ENCODE data around the gene CEP104.

DNA sequence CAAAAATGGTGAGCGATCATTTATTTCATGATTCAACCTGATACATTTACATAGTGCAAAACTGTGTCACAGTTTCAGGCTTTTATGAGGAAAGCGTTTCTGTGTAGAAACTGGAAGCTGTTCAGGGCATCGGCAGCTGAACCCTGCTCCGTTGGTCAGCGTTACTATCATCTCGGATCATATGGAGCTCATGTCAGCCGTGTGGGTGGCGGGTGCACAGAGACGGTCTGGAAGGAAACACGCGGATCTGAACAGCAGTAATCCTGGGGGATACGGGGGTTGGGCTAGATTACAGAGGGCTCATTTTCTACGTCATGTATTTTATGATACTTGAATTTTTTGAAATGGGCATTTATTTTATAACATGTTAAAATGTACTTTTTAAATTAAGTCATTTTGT, 28.0 kb upstream of the CEP104 start:
- TF ChIP-seq, protein P1, sequence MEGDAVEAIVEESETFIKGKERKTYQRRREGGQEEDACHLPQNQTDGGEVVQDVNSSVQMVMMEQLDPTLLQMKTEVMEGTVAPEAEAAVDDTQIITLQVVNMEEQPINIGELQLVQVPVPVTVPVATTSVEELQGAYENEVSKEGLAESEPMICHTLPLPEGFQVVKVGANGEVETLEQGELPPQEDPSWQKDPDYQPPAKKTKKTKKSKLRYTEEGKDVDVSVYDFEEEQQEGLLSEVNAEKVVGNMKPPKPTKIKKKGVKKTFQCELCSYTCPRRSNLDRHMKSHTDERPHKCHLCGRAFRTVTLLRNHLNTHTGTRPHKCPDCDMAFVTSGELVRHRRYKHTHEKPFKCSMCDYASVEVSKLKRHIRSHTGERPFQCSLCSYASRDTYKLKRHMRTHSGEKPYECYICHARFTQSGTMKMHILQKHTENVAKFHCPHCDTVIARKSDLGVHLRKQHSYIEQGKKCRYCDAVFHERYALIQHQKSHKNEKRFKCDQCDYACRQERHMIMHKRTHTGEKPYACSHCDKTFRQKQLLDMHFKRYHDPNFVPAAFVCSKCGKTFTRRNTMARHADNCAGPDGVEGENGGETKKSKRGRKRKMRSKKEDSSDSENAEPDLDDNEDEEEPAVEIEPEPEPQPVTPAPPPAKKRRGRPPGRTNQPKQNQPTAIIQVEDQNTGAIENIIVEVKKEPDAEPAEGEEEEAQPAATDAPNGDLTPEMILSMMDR (conservative IDR thresholded peaks at IDR 0.05; ENCODE audit: low read depth, low read length): no peak
- TF ChIP-seq EZH2 (IDR thresholded peaks at IDR 0.05; ENCODE audit: borderline replicate concordance, low read depth, low read length, poor library complexity, severe bottlenecking): no peak
